HepG2 (cell line): ENCODE measurements around the gene EFCAB14. TPM values are rescaled to one million over a fixed set of nuclear protein-coding genes. Genes with fewer than 3 reads are reported as not detected.

Experiments
- CHD2 ChIP-seq: IDR thresholded peaks from 2 replicates; pipeline ENCODE4 v1.6.1; 2011; ENCODE audit warnings: low read depth, low read length, improper control_type of control experiment
- DMTF1 ChIP-seq: sonication (generic); formaldehyde crosslinking; IDR thresholded peaks from 2 replicates; pipeline ENCODE4 v1.4.0; 2020; ENCODE audit warnings: mild to moderate bottlenecking, missing genetic modification reagents
- FOXJ3 ChIP-seq: sonication (generic); formaldehyde crosslinking; IDR thresholded peaks from 2 replicates; pipeline ENCODE4 v1.4.0; 2020; ENCODE audit warnings: missing genetic modification reagents, mild to moderate bottlenecking, borderline replicate concordance
- HOMEZ ChIP-seq: IDR thresholded peaks from 2 replicates; pipeline ENCODE4 v1.6.1; 2016; ENCODE audit warnings: low read depth
- MIER2 ChIP-seq: IDR thresholded peaks from 2 replicates; pipeline ENCODE4 v1.6.1; 2016; ENCODE audit warnings: missing biosample characterization, missing genetic modification reagents
- RERE ChIP-seq: IDR thresholded peaks from 2 replicates; pipeline ENCODE4 v1.6.1; 2016; ENCODE audit warnings: low read depth, missing genetic modification reagents, missing compliant biosample characterization
- SMARCE1 ChIP-seq: fragments of 450-650 bp; IDR thresholded peaks from 2 replicates; pipeline ENCODE4 v1.6.1; 2017; ENCODE audit warnings: borderline replicate concordance
- SUZ12 ChIP-seq: fragments of 150-350 bp; IDR thresholded peaks from 2 replicates; pipeline ENCODE4 v1.6.1; 2014; ENCODE audit warnings: low read depth, low read length
- TRAFD1 ChIP-seq: sonication (generic); formaldehyde crosslinking; IDR thresholded peaks from 2 replicates; pipeline ENCODE4 v1.5.1; 2020; ENCODE audit warnings: missing genetic modification reagents, mild to moderate bottlenecking, borderline replicate concordance
- YEATS4 ChIP-seq: sonication (generic); formaldehyde crosslinking; IDR thresholded peaks from 2 replicates; pipeline ENCODE4 v1.4.0; 2020; ENCODE audit warnings: missing genetic modification reagents, borderline replicate concordance
- ZNF20 ChIP-seq: sonication (generic); formaldehyde crosslinking; IDR thresholded peaks from 2 replicates; pipeline ENCODE4 v1.4.0; 2020; ENCODE audit warnings: mild to moderate bottlenecking, moderate library complexity, missing genetic modification reagents
- ZNF292 ChIP-seq: sonication (generic); formaldehyde crosslinking; IDR thresholded peaks from 2 replicates; pipeline ENCODE4 v1.8.1; 2022; ENCODE audit warnings: mild to moderate bottlenecking, low read depth, missing genetic modification reagents, borderline replicate concordance
- ZNF414 ChIP-seq: sonication (generic); formaldehyde crosslinking; IDR thresholded peaks from 2 replicates; pipeline ENCODE4 v1.5.0; 2020; ENCODE audit warnings: missing genetic modification reagents
- ZNF513 ChIP-seq: sonication (generic); formaldehyde crosslinking; conservative IDR thresholded peaks from 2 replicates; pipeline ENCODE4 v1.5.0; 2020; ENCODE audit warnings: missing genetic modification reagents
- polyA plus RNA-seq, 8 experiments: library from polyadenylated mRNA; depleted of rRNA in 3 of 8; stranded (reverse) in 7 of 8; unstranded in 1 of 8; fragments of >200 nt; fragmentation: Illumina TruSeq in 4 of 8; extraction: Trizol in 4 of 8; gene quantifications; 2 replicates each; pipeline versions ENCODE4 v1.2.1 to v1.2.3, GENCODE V29; 2011 to 2016; ENCODE audit warnings: low read depth in 4 of 8, missing spikeins in 1 of 8, mixed read lengths in 1 of 8; ENCODE audit not compliant: insufficient read depth in 1 of 8
- total RNA-seq, 5 experiments: library from RNA; depleted of rRNA; stranded (reverse); fragments of >200 nt; fragmentation: Illumina TruSeq; extraction: Trizol; gene quantifications; 2 replicates each; pipeline ENCODE4 v1.2.3, GENCODE V29; 2016; ENCODE audit warnings: low read depth in 1 of 5

Gene EFCAB14
- total and polyA plus RNA-seq, 2 of the 13 experiments (the other 11 are each of a cell fraction or from before 2014, with no cell fraction given) = 13.4 to 17.9 TPM

- TF ChIP-seq RERE (CRISPR knock-in tag) (no peak), YEATS4 (CRISPR knock-in tag) (peak; percentile 81), HOMEZ (0 out of 2 replicates have a peak, but pooled peaks have one; percentile 31), SMARCE1 (no peak), ZNF414 (CRISPR knock-in tag) (no peak), FOXJ3 (no peak), CHD2 (no peak), SUZ12 (no peak), ZNF292 (CRISPR knock-in tag) (0 out of 2 replicates have a peak, but pooled peaks have one; percentile 34), ZNF513 (CRISPR knock-in tag) (no peak), MIER2 (no peak), TRAFD1 (CRISPR knock-in tag) (no peak), ZNF20 (no peak), DMTF1 (CRISPR knock-in tag) (no peak)
Observed at GRCh38 chr1:46718727-46719622, at the start of gene EFCAB14 (continued).
